Glutamatergic neuron (in vitro differentiated cells): Measurements from ENCODE around the gene NEGR1. TPM values are rescaled to one million over a fixed set of nuclear protein-coding genes. Genes with fewer than 3 reads are reported as not detected.

Source experiments
- DNase-seq: peaks from one replicate; pipeline ENCODE4 v3.0.0; 2022
- H3K27ac Mint-ChIP-seq: one replicate; pipeline ENCODE4 v1.8.0; 2020; ENCODE audit warnings: mild to moderate bottlenecking, mixed read lengths, inconsistent platforms; ENCODE audit not compliant: unreplicated experiment
- H3K27me3 Mint-ChIP-seq: one replicate; pipeline ENCODE4 v1.8.0; 2020; ENCODE audit warnings: mild to moderate bottlenecking, moderate library complexity, mixed read lengths, inconsistent platforms; ENCODE audit not compliant: unreplicated experiment
- H3K36me3 Mint-ChIP-seq: one replicate; pipeline ENCODE4 v1.8.0; 2020; ENCODE audit warnings: mild to moderate bottlenecking, mixed read lengths, inconsistent platforms; ENCODE audit not compliant: unreplicated experiment
- H3K4me1 Mint-ChIP-seq: one replicate; pipeline ENCODE4 v1.8.0; 2020; ENCODE audit warnings: mild to moderate bottlenecking, low read depth, mixed read lengths, inconsistent platforms; ENCODE audit not compliant: unreplicated experiment
- H3K4me3 Mint-ChIP-seq: one replicate; pipeline ENCODE4 v1.8.0; 2020; ENCODE audit warnings: mild to moderate bottlenecking, mixed read lengths, inconsistent platforms; ENCODE audit not compliant: unreplicated experiment
- H3K9me3 Mint-ChIP-seq: one replicate; pipeline ENCODE4 v1.8.0; 2020; ENCODE audit warnings: mild to moderate bottlenecking, moderate library complexity, mixed read lengths, inconsistent platforms; ENCODE audit not compliant: unreplicated experiment
- CTCF ChIP-seq: fragments of 200-600 bp; sonication (generic); IDR thresholded peaks from one replicate; pipeline ENCODE4 v1.5.0; 2021; ENCODE audit not compliant: partially characterized antibody, unreplicated experiment
- total RNA-seq: library from RNA; stranded (reverse); fragmentation: NEBNext Ultra II Directional; extraction: Animal tissue kit (Norgen Biotek cat#: 25700); gene quantifications from one replicate; pipeline ENCODE4 v1.2.1, GENCODE V29; 2021; ENCODE audit not compliant: unreplicated experiment

The NEGR1 gene
- total RNA-seq, 1 donor from 2014 or later: 0.51 TPM

- H3K9me3 Mint-ChIP-seq: peaks cover 3% of the 10 kb centered on the region
- H3K27ac Mint-ChIP-seq: no peak overlapping the region
- TF ChIP-seq CTCF: no peak
- no peak overlapping the region for H3K4me3 Mint-ChIP-seq
- no peaks in the 10 kb centered on the region for H3K4me1 Mint-ChIP-seq
- no peaks in the 10 kb centered on the region for H3K36me3 Mint-ChIP-seq
- H3K27me3 Mint-ChIP-seq: no peaks in the 10 kb centered on the region
- DNase-seq: no peak
These were observed 164.7 kb downstream of the NEGR1 start for GRCh38 chr1:72117621-72118020.

- no peak for TF ChIP-seq CTCF
- Mint-ChIP-seq H3K36me3 (no peaks in the 10 kb centered on the region), H3K4me3 (no peak overlapping the region), H3K4me1 (peaks cover 2% of the 10 kb centered on the region), H3K27ac (no peak overlapping the region), H3K27me3 (no peaks in the 10 kb centered on the region), H3K9me3 (peaks cover 3% of the 10 kb centered on the region)
- no peak for DNase-seq
These were observed 167.0 kb downstream of the NEGR1 start for GRCh38 chr1:72115290-72115689.

- no peaks in the 10 kb centered on the region for H3K36me3 Mint-ChIP-seq
- H3K9me3 Mint-ChIP-seq: no peaks in the 10 kb centered on the region
- no peaks in the 10 kb centered on the region for H3K27me3 Mint-ChIP-seq
These were observed 170.7 kb downstream of the NEGR1 start for GRCh38 chr1:72111662-72112061.

GRCh38 chr1:72109916-72110315 lies 172.4 kb downstream of the NEGR1 start:
- Mint-ChIP-seq H3K27me3 (no peaks in the 10 kb centered on the region), H3K9me3 (no peaks in the 10 kb centered on the region), H3K4me1 (peaks cover 2% of the 10 kb centered on the region), H3K27ac (no peak overlapping the region), H3K36me3 (no peaks in the 10 kb centered on the region), H3K4me3 (no peak overlapping the region)
- TF ChIP-seq CTCF: no peak
- DNase-seq: no peak

More at GRCh38 chr1:72111662-72112061, 170.7 kb downstream of the NEGR1 start:
- peaks cover 2% of the 10 kb centered on the region for H3K4me1 Mint-ChIP-seq
- H3K4me3 Mint-ChIP-seq: no peak overlapping the region
- TF ChIP-seq CTCF: no peak
- H3K27ac Mint-ChIP-seq: no peak overlapping the region
- DNase-seq: no peak

- TF ChIP-seq CTCF: no peak
- H3K4me1 Mint-ChIP-seq: no peaks in the 10 kb centered on the region
- no peak overlapping the region for H3K27ac Mint-ChIP-seq
- no peaks in the 10 kb centered on the region for H3K36me3 Mint-ChIP-seq
- H3K27me3 Mint-ChIP-seq: no peaks in the 10 kb centered on the region
- H3K4me3 Mint-ChIP-seq: no peak overlapping the region
- H3K9me3 Mint-ChIP-seq: no peaks in the 10 kb centered on the region
- no peak for DNase-seq
These were observed 177.1 kb downstream of the NEGR1 start for GRCh38 chr1:72105201-72105600.
